Activated CD8-positive, alpha-beta T cell treated with anti-CD3 and anti-CD28 coated beads for 36 hours (primary cell): ENCODE results near the gene RICTOR. TPM values are rescaled to one million over a fixed set of nuclear protein-coding genes. Genes with fewer than 3 reads are reported as not detected.

Experiments
- ATAC-seq: fragments of 200-7000 bp; cut with Tn5 transposase; one replicate; pipeline ENCODE4 v1.10.0; 2021; ENCODE audit warnings: mild to moderate bottlenecking, moderate library complexity
- CTCF ChIA-PET: fragments of 350-600 bp; sonication (Branson Sonifier 250); formaldehyde crosslinking; loops from one replicate; lab custom pipeline; 2021; ENCODE audit warnings: antibody characterized with exemption; lab: Charles Lee
- POLR2A ChIA-PET: fragments of 350-600 bp; sonication (Branson Sonifier 250); formaldehyde crosslinking; loops from one replicate; lab custom pipeline; 2021; ENCODE audit warnings: antibody characterized with exemption; lab: Charles Lee
- DNase-seq: peaks from one replicate; pipeline ENCODE4 v3.0.0-alpha.2; 2020
- H3K27ac Mint-ChIP-seq: one replicate; pipeline ENCODE4 v1.8.0; 2021; ENCODE audit warnings: mild to moderate bottlenecking, mixed read lengths
- H3K27me3 Mint-ChIP-seq: one replicate; pipeline ENCODE4 v1.8.0; 2021; ENCODE audit warnings: mixed read lengths
- H3K36me3 Mint-ChIP-seq: one replicate; pipeline ENCODE4 v1.8.0; 2021; ENCODE audit warnings: low read depth, mixed read lengths
- H3K4me1 Mint-ChIP-seq: one replicate; pipeline ENCODE4 v1.8.0; 2021; ENCODE audit warnings: low read depth, mixed read lengths
- H3K4me3 Mint-ChIP-seq: one replicate; pipeline ENCODE4 v1.8.0; 2021; ENCODE audit warnings: mild to moderate bottlenecking, moderate library complexity, mixed read lengths
- H3K9me3 Mint-ChIP-seq: one replicate; pipeline ENCODE4 v1.8.0; 2021; ENCODE audit warnings: mixed read lengths
- CTCF ChIP-seq: fragments of 200-600 bp; IDR thresholded peaks from one replicate; pipeline ENCODE4 v1.8.0; 2022; ENCODE audit warnings: antibody characterized with exemption, mild to moderate bottlenecking
- intact Hi-C: fragments of 100-400 bp; cut with micrococcal nuclease; formaldehyde crosslinking; loops from one replicate; pipeline ENCODE4 v1.10.0; 2022
- total RNA-seq, 2 experiments: library from RNA; stranded (reverse); gene quantifications; one replicate each; pipeline ENCODE4 v1.2.3, GENCODE V29; 2021

Gene RICTOR
- total RNA-seq, 2 experiments from 2014 or later: 23.9 to 26.1 TPM

- Mint-ChIP-seq H3K36me3 (peaks cover 26% of the 10 kb centered on the region), H3K27ac (no peak overlapping the region), H3K9me3 (peaks cover 17% of the 10 kb centered on the region), H3K4me3 (no peak overlapping the region), H3K4me1 (peaks cover 69% of the 10 kb centered on the region), H3K27me3 (no peaks in the 10 kb centered on the region)
- POLR2A ChIA-PET: no interaction called here
- no peak for TF ChIP-seq CTCF
- ATAC-seq (no peak), DNase-seq (no peak)
- intact Hi-C loops: no loop called here
- CTCF ChIA-PET: interaction anchor here (0.9 to 2.5 kb wide), 2 partner anchors 18 to 57 kb away, joined by 4 to 12 read pairs; no protein-coding TSS in a partner anchor
Measured at GRCh38 chr5:39062530-39062929, 11.7 kb downstream of the RICTOR start.

- POLR2A ChIA-PET: interaction anchor here (0.6 to 0.7 kb wide), 2 partner anchors 31 to 127 kb away, joined by 3 to 5 read pairs; no protein-coding TSS in a partner anchor
- CTCF ChIA-PET: interaction anchor here (0.9 to 2.5 kb wide), 2 partner anchors 19 to 56 kb away, joined by 4 to 12 read pairs; no protein-coding TSS in a partner anchor
- peaks cover 13% of the 10 kb centered on the region for H3K9me3 Mint-ChIP-seq
- peaks cover 22% of the 10 kb centered on the region for H3K36me3 Mint-ChIP-seq
- TF ChIP-seq CTCF: no peak
- H3K4me3 Mint-ChIP-seq: no peak overlapping the region
- DNase-seq (no peak), ATAC-seq (no peak)
- peaks cover 73% of the 10 kb centered on the region for H3K4me1 Mint-ChIP-seq
- intact Hi-C loops: no loop called here
- H3K27ac Mint-ChIP-seq: peak overlapping the region; percentile 7
- H3K27me3 Mint-ChIP-seq: no peaks in the 10 kb centered on the region
Measured at GRCh38 chr5:39062104-39062503, 12.1 kb downstream of the RICTOR start.

- DNase-seq (no peak), ATAC-seq (peak; percentile 30)
- ChIA-PET POLR2A (interaction anchor here (1.0 kb wide), 1 partner anchor 16 kb away, joined by 3 read pairs; no protein-coding TSS in a partner anchor), CTCF (interaction anchor here (2.3 kb wide), 1 partner anchor 22 kb away, joined by 12 read pairs; no protein-coding TSS in a partner anchor)
- no peak overlapping the region for H3K27ac Mint-ChIP-seq
- H3K4me3 Mint-ChIP-seq: no peak overlapping the region
- no peaks in the 10 kb centered on the region for H3K9me3 Mint-ChIP-seq
- no peak for TF ChIP-seq CTCF
- peaks cover 3% of the 10 kb centered on the region for H3K36me3 Mint-ChIP-seq
- peaks cover 72% of the 10 kb centered on the region for H3K4me1 Mint-ChIP-seq
- intact Hi-C loops: no loop called here
- H3K27me3 Mint-ChIP-seq: no peaks in the 10 kb centered on the region
Measured at GRCh38 chr5:39059064-39059463, 15.1 kb downstream of the RICTOR start.

- POLR2A ChIA-PET: interaction anchor here (1.0 kb wide), 1 partner anchor 17 kb away, joined by 3 read pairs; no protein-coding TSS in a partner anchor
- DNase-seq (no peak), ATAC-seq (peak; percentile 78)
- H3K27ac Mint-ChIP-seq: peak overlapping the region; percentile 3
- intact Hi-C loops: no loop called here
- no peaks in the 10 kb centered on the region for H3K9me3 Mint-ChIP-seq
- H3K27me3 Mint-ChIP-seq: no peaks in the 10 kb centered on the region
- CTCF ChIA-PET: no interaction called here
- H3K4me1 Mint-ChIP-seq: peaks cover 71% of the 10 kb centered on the region
- peaks cover 3% of the 10 kb centered on the region for H3K36me3 Mint-ChIP-seq
- no peak for TF ChIP-seq CTCF
- H3K4me3 Mint-ChIP-seq: peak overlapping the region; percentile 55
Measured at GRCh38 chr5:39058178-39058921, 15.8 kb downstream of the RICTOR start.

- Mint-ChIP-seq H3K4me3 (peak overlapping the region; percentile 55), H3K27me3 (no peaks in the 10 kb centered on the region), H3K9me3 (no peaks in the 10 kb centered on the region), H3K27ac (no peak overlapping the region), H3K4me1 (peaks cover 68% of the 10 kb centered on the region), H3K36me3 (peaks cover 3% of the 10 kb centered on the region)
- TF ChIP-seq CTCF: no peak
- intact Hi-C loops: no loop called here
- ATAC-seq (peak; percentile 37), DNase-seq (no peak)
- ChIA-PET POLR2A (no interaction called here), CTCF (no interaction called here)
Measured at GRCh38 chr5:39057734-39058133, 16.5 kb downstream of the RICTOR start.
